ENCODE results near the gene UBE2U.

DNA sequence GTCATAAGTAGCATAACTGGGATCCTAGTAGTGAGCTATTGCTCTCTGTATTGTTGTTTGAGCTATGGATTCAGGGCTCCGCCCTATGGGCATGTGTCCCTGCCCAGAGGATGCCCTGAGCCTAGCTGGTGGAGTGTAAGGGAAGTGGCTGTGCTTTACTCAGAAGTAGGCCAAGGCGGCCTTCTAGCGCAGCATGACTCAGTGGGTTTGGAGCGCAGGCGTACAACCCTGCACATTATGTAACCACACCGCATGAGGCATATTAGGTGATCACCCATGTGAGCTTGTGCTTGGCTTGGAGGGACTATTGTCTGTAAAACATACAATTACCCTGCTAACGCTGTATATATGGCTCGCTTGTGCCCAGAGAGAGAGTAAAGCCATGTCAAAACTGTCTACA, 11.1 kb upstream of the UBE2U start:
- TF ChIP-seq TCF12 (IDR thresholded peaks at IDR 0.05; ENCODE audit: low read depth) (no peak), MAX (IDR thresholded peaks at IDR 0.05) (no peak)
